HEK293 (cell line): ENCODE results near the gene FGD4.
A peak's percentile ranks its signal among the peaks of the same experiment; 100 is the strongest.

ENCODE experiments used
- AEBP2 ChIP-seq: fragments of 450-650 bp; formaldehyde crosslinking; IDR thresholded peaks from 2 replicates; pipeline ENCODE4 v1.5.1; 2016; ENCODE audit warnings: missing biosample characterization, missing genetic modification characterization, borderline replicate concordance
- EGR2 ChIP-seq: fragments of 450-650 bp; formaldehyde crosslinking; IDR thresholded peaks from 2 replicates; pipeline ENCODE4 v1.5.1; 2016; ENCODE audit warnings: low read depth, missing biosample characterization, missing genetic modification characterization
- GLIS1 ChIP-seq: fragments of 450-650 bp; formaldehyde crosslinking; IDR thresholded peaks from 2 replicates; pipeline ENCODE4 v1.5.1; 2016; ENCODE audit warnings: missing biosample characterization, missing genetic modification characterization
- HOXC10 ChIP-seq: sonication (generic); formaldehyde crosslinking; IDR thresholded peaks from 2 replicates; pipeline ENCODE4 v1.8.1; 2023; ENCODE audit warnings: mild to moderate bottlenecking, missing genetic modification reagents
- MEIS1 ChIP-seq: sonication (generic); formaldehyde crosslinking; IDR thresholded peaks from 2 replicates; pipeline ENCODE4 v1.8.1; 2022; ENCODE audit warnings: missing genetic modification reagents, mild to moderate bottlenecking, borderline replicate concordance
- PRDM6 ChIP-seq: fragments of 450-650 bp; formaldehyde crosslinking; IDR thresholded peaks from 2 replicates; pipeline ENCODE4 v1.5.1; 2017; ENCODE audit warnings: missing biosample characterization, missing genetic modification characterization
- SP2 ChIP-seq: fragments of 450-650 bp; formaldehyde crosslinking; IDR thresholded peaks from 2 replicates; pipeline ENCODE4 v1.5.1; 2016; ENCODE audit warnings: missing biosample characterization, missing genetic modification characterization
- YY2 ChIP-seq: fragments of 450-650 bp; formaldehyde crosslinking; IDR thresholded peaks from 2 replicates; pipeline ENCODE4 v1.5.1; 2016; ENCODE audit warnings: missing biosample characterization, missing genetic modification characterization
- ZBTB8A ChIP-seq: fragments of 450-650 bp; formaldehyde crosslinking; IDR thresholded peaks from 2 replicates; pipeline ENCODE4 v1.5.1; 2016; ENCODE audit warnings: missing biosample characterization, missing genetic modification characterization
- ZNF148 ChIP-seq: fragments of 450-650 bp; formaldehyde crosslinking; IDR thresholded peaks from 2 replicates; pipeline ENCODE4 v1.5.0; 2017; ENCODE audit warnings: missing biosample characterization, missing genetic modification characterization, borderline replicate concordance
- ZNF169 ChIP-seq: fragments of 450-650 bp; formaldehyde crosslinking; IDR thresholded peaks from 2 replicates; pipeline ENCODE4 v1.5.1; 2016; ENCODE audit warnings: missing biosample characterization, missing genetic modification characterization
- ZNF24 ChIP-seq: fragments of 450-650 bp; formaldehyde crosslinking; IDR thresholded peaks from 2 replicates; pipeline ENCODE4 v1.5.1; 2016; ENCODE audit warnings: missing biosample characterization, missing genetic modification characterization
- ZNF266 ChIP-seq: fragments of 450-650 bp; formaldehyde crosslinking; IDR thresholded peaks from 2 replicates; pipeline ENCODE4 v1.5.1; 2016; ENCODE audit warnings: missing biosample characterization, missing genetic modification characterization, low read depth
- ZNF394 ChIP-seq: fragments of 450-650 bp; formaldehyde crosslinking; IDR thresholded peaks from 2 replicates; pipeline ENCODE4 v1.5.1; 2016; ENCODE audit warnings: missing biosample characterization, missing genetic modification characterization, mild to moderate bottlenecking, moderate library complexity, borderline replicate concordance
- ZNF416 ChIP-seq: fragments of 450-650 bp; formaldehyde crosslinking; IDR thresholded peaks from 2 replicates; pipeline ENCODE4 v1.5.1; 2016; ENCODE audit warnings: missing biosample characterization, missing genetic modification characterization
- ZNF473 ChIP-seq: fragments of 450-650 bp; formaldehyde crosslinking; IDR thresholded peaks from 2 replicates; pipeline ENCODE4 v1.5.1; 2017; ENCODE audit warnings: missing biosample characterization, missing genetic modification characterization
- ZNF48 ChIP-seq: fragments of 450-650 bp; formaldehyde crosslinking; IDR thresholded peaks from 2 replicates; pipeline ENCODE4 v1.5.1; 2016; ENCODE audit warnings: missing biosample characterization, missing genetic modification characterization
- ZNF521 ChIP-seq: fragments of 450-650 bp; formaldehyde crosslinking; IDR thresholded peaks from 2 replicates; pipeline ENCODE4 v1.5.1; 2017; ENCODE audit warnings: missing biosample characterization, mild to moderate bottlenecking, missing genetic modification characterization
- ZNF558 ChIP-seq: fragments of 450-650 bp; formaldehyde crosslinking; IDR thresholded peaks from 2 replicates; pipeline ENCODE4 v1.5.1; 2016; ENCODE audit warnings: missing biosample characterization, missing genetic modification characterization
- ZNF692 ChIP-seq: fragments of 450-650 bp; formaldehyde crosslinking; IDR thresholded peaks from 2 replicates; pipeline ENCODE4 v1.5.1; 2016; ENCODE audit warnings: missing biosample characterization, missing genetic modification characterization
- ZNF747 ChIP-seq: fragments of 450-650 bp; formaldehyde crosslinking; IDR thresholded peaks from 2 replicates; pipeline ENCODE4 v1.5.1; 2016; ENCODE audit warnings: missing biosample characterization, missing genetic modification characterization
- ZSCAN5A ChIP-seq: fragments of 450-650 bp; formaldehyde crosslinking; IDR thresholded peaks from 2 replicates; pipeline ENCODE4 v1.5.1; 2016; ENCODE audit warnings: missing biosample characterization, missing genetic modification characterization

Gene FGD4

GRCh38 chr12:32444895-32445294, 45.5 kb downstream of the FGD4 start (continued):
- no peak for TF ChIP-seq ZNF692 (tag by site-specific recombination)
- no peak for TF ChIP-seq ZSCAN5A (tag by site-specific recombination)
- TF ChIP-seq HOXC10 (CRISPR knock-in tag) = no peak
- no peak for TF ChIP-seq ZNF48 (tag by site-specific recombination)
- TF ChIP-seq ZBTB8A = no peak
- TF ChIP-seq ZNF521 (tag by site-specific recombination) = no peak
- TF ChIP-seq SP2 (tag by site-specific recombination) = 0 out of 2 replicates have a peak, but pooled peaks have one; percentile 4
- no peak for TF ChIP-seq ZNF169
- no peak for TF ChIP-seq ZNF24 (tag by site-specific recombination)
- 0 out of 2 replicates have a peak, but pooled peaks have one; percentile 22 for TF ChIP-seq ZNF394 (tag by site-specific recombination)
- 0 out of 2 replicates have a peak, but pooled peaks have one; percentile 8 for TF ChIP-seq PRDM6 (tag by site-specific recombination)
- TF ChIP-seq AEBP2 (tag by site-specific recombination) = no peak
- no peak for TF ChIP-seq ZNF747 (tag by site-specific recombination)
- TF ChIP-seq EGR2 (tag by site-specific recombination) = no peak
- no peak for TF ChIP-seq GLIS1 (tag by site-specific recombination)
- no peak for TF ChIP-seq ZNF416
- no peak for TF ChIP-seq ZNF473 (tag by site-specific recombination)
- no peak for TF ChIP-seq ZNF148
- TF ChIP-seq ZNF266 (tag by site-specific recombination) = no peak
- TF ChIP-seq MEIS1 (CRISPR knock-in tag) = no peak
- TF ChIP-seq ZNF558 (tag by site-specific recombination) = no peak
- no peak for TF ChIP-seq YY2 (tag by site-specific recombination)
